Activated CD8-positive, alpha-beta T cell treated with anti-CD3 and anti-CD28 coated beads for 36 hours (primary cell): ENCODE data around the gene HTR6. TPM values are rescaled to one million over a fixed set of nuclear protein-coding genes. Genes with fewer than 3 reads are reported as not detected.

Experiments
- ATAC-seq: fragments of 200-7000 bp; cut with Tn5 transposase; one replicate; pipeline ENCODE4 v1.10.0; 2021; ENCODE audit warnings: mild to moderate bottlenecking, moderate library complexity
- CTCF ChIA-PET: fragments of 350-600 bp; sonication (Branson Sonifier 250); formaldehyde crosslinking; loops from one replicate; lab custom pipeline; 2021; ENCODE audit warnings: antibody characterized with exemption; lab: Charles Lee
- POLR2A ChIA-PET: fragments of 350-600 bp; sonication (Branson Sonifier 250); formaldehyde crosslinking; loops from one replicate; lab custom pipeline; 2021; ENCODE audit warnings: antibody characterized with exemption; lab: Charles Lee
- DNase-seq: peaks from one replicate; pipeline ENCODE4 v3.0.0-alpha.2; 2020
- H3K27ac Mint-ChIP-seq: one replicate; pipeline ENCODE4 v1.8.0; 2021; ENCODE audit warnings: mild to moderate bottlenecking, mixed read lengths
- H3K27me3 Mint-ChIP-seq: one replicate; pipeline ENCODE4 v1.8.0; 2021; ENCODE audit warnings: mixed read lengths
- H3K36me3 Mint-ChIP-seq: one replicate; pipeline ENCODE4 v1.8.0; 2021; ENCODE audit warnings: low read depth, mixed read lengths
- H3K4me1 Mint-ChIP-seq: one replicate; pipeline ENCODE4 v1.8.0; 2021; ENCODE audit warnings: low read depth, mixed read lengths
- H3K4me3 Mint-ChIP-seq: one replicate; pipeline ENCODE4 v1.8.0; 2021; ENCODE audit warnings: mild to moderate bottlenecking, moderate library complexity, mixed read lengths
- H3K9me3 Mint-ChIP-seq: one replicate; pipeline ENCODE4 v1.8.0; 2021; ENCODE audit warnings: mixed read lengths
- CTCF ChIP-seq: fragments of 200-600 bp; IDR thresholded peaks from one replicate; pipeline ENCODE4 v1.8.0; 2022; ENCODE audit warnings: antibody characterized with exemption, mild to moderate bottlenecking
- intact Hi-C: fragments of 100-400 bp; cut with micrococcal nuclease; formaldehyde crosslinking; loops from one replicate; pipeline ENCODE4 v1.10.0; 2022
- total RNA-seq, 2 experiments: library from RNA; stranded (reverse); gene quantifications; one replicate each; pipeline ENCODE4 v1.2.3, GENCODE V29; 2021

Gene HTR6
- total RNA-seq, 2 experiments from 2014 or later = not detected

- peaks cover 3% of the 10 kb centered on the region for H3K4me1 Mint-ChIP-seq
- no peaks in the 10 kb centered on the region for H3K27me3 Mint-ChIP-seq
- ChIA-PET CTCF (interaction anchor here (2.5 to 2.6 kb wide), 2 partner anchors 9 to 34 kb away, joined by 8 to 18 read pairs; no protein-coding TSS in a partner anchor), POLR2A (no interaction called here)
- no peak for ATAC-seq
- H3K9me3 Mint-ChIP-seq = peaks cover 6% of the 10 kb centered on the region
- no peak for TF ChIP-seq CTCF
- H3K4me3 Mint-ChIP-seq = no peak overlapping the region
- H3K27ac Mint-ChIP-seq = no peak overlapping the region
- intact Hi-C loops = no loop called here
- no peak for DNase-seq
- H3K36me3 Mint-ChIP-seq = peaks cover 19% of the 10 kb centered on the region
Observed at GRCh38 chr1:19695772-19696171, 31.1 kb downstream of the HTR6 start.

- no peak for TF ChIP-seq CTCF
- ChIA-PET CTCF (interaction anchor here (0.6 to 2.5 kb wide), 3 partner anchors 8 to 151 kb away, joined by 3 to 8 read pairs (median 3); no protein-coding TSS in a partner anchor), POLR2A (no interaction called here)
- H3K4me3 Mint-ChIP-seq = no peak overlapping the region
- H3K36me3 Mint-ChIP-seq = peaks cover 11% of the 10 kb centered on the region
- ATAC-seq = no peak
- no peaks in the 10 kb centered on the region for H3K27me3 Mint-ChIP-seq
- DNase-seq = no peak
- peaks cover under 1% of the 10 kb centered on the region for H3K9me3 Mint-ChIP-seq
- intact Hi-C loops = no loop called here
- H3K27ac Mint-ChIP-seq = no peak overlapping the region
- H3K4me1 Mint-ChIP-seq = no peaks in the 10 kb centered on the region
Observed at GRCh38 chr1:19696820-19697219, 32.1 kb downstream of the HTR6 start.

- no peaks in the 10 kb centered on the region for H3K27me3 Mint-ChIP-seq
- intact Hi-C loops = no loop called here
- POLR2A ChIA-PET = interaction anchor here (0.7 to 1.2 kb wide), 2 partner anchors 100 to 639 kb away, joined by 3 read pairs; no protein-coding TSS in a partner anchor
- no peak for TF ChIP-seq CTCF
- no peaks in the 10 kb centered on the region for H3K9me3 Mint-ChIP-seq
- no peaks in the 10 kb centered on the region for H3K4me1 Mint-ChIP-seq
- ATAC-seq (no peak), DNase-seq (no peak)
- peaks cover 9% of the 10 kb centered on the region for H3K36me3 Mint-ChIP-seq
- CTCF ChIA-PET = interaction anchor here (1.4 kb wide), 1 partner anchor 37 kb away, joined by 8 read pairs; no protein-coding TSS in a partner anchor
- H3K4me3 Mint-ChIP-seq = no peak overlapping the region
- no peak overlapping the region for H3K27ac Mint-ChIP-seq
Observed at GRCh38 chr1:19698181-19698580, 33.5 kb downstream of the HTR6 start.

- Mint-ChIP-seq H3K27ac (no peak overlapping the region), H3K9me3 (no peaks in the 10 kb centered on the region), H3K4me3 (no peak overlapping the region), H3K4me1 (no peaks in the 10 kb centered on the region), H3K36me3 (peaks cover 8% of the 10 kb centered on the region), H3K27me3 (no peaks in the 10 kb centered on the region)
- POLR2A ChIA-PET = no interaction called here
- ATAC-seq (no peak), DNase-seq (no peak)
- TF ChIP-seq CTCF = no peak
- CTCF ChIA-PET = no interaction called here
- intact Hi-C loops = no loop called here
Observed at GRCh38 chr1:19700079-19700777, 35.6 kb downstream of the HTR6 start.

GRCh38 chr1:19703280-19703679, 38.6 kb downstream of the HTR6 start:
- H3K9me3 Mint-ChIP-seq = no peaks in the 10 kb centered on the region
- DNase-seq (no peak), ATAC-seq (no peak)
- H3K36me3 Mint-ChIP-seq = peaks cover 3% of the 10 kb centered on the region
- no peak overlapping the region for H3K27ac Mint-ChIP-seq
- intact Hi-C loops = no loop called here
- H3K4me1 Mint-ChIP-seq = no peaks in the 10 kb centered on the region
- no peak for TF ChIP-seq CTCF
- H3K4me3 Mint-ChIP-seq = no peak overlapping the region
- POLR2A ChIA-PET = no interaction called here
- no peaks in the 10 kb centered on the region for H3K27me3 Mint-ChIP-seq
- CTCF ChIA-PET = interaction anchor here (0.9 to 7.6 kb wide), 11 partner anchors 9 to 93 kb away, joined by 3 to 137 read pairs (median 8); no protein-coding TSS in a partner anchor
